H1 (cell line): ENCODE measurements around the gene GALT. TPM values are rescaled to one million over a fixed set of nuclear protein-coding genes. Genes with fewer than 3 reads are reported as not detected.

Experiments
- CTCF ChIA-PET: fragments of 300-600 bp; sonication (Branson Sonifier 250); formaldehyde crosslinking; loops from one replicate; lab custom pipeline; 2021; ENCODE audit not compliant: partially characterized antibody; lab: Charles Lee
- POLR2A ChIA-PET: fragments of 300-600 bp; sonication (Branson Sonifier 250); formaldehyde crosslinking; loops from one replicate; lab custom pipeline; 2021; ENCODE audit warnings: inconsistent platforms; ENCODE audit not compliant: partially characterized antibody; lab: Charles Lee
- DNase-seq, 2 experiments: peaks; one replicate each; pipeline versions ENCODE4 v3.0.0 to v3.0.0-alpha.2; 2010 to 2022; ENCODE audit warnings: low spot score in 2 of 2, low read depth in 1 of 2, mixed read lengths in 1 of 2
- FAIRE-seq: peaks from 2 replicates; lab custom pipeline; 2011; peaks lifted over from hg19 to GRCh38; lab: Jason Lieb, UNC
- H2AFZ ChIP-seq: 2 replicates; pipeline ENCODE4 v1.8.1; 2012; ENCODE audit warnings: low read length, inconsistent platforms
- H2AK5ac ChIP-seq: 2 replicates; pipeline ENCODE4 v1.6.1; 2013; ENCODE audit warnings: low read depth, low read length
- H2BK120ac ChIP-seq: replicated peaks from 2 replicates; pipeline ENCODE3; 2013; ENCODE audit warnings: low read depth, low read length, inconsistent platforms
- H2BK12ac ChIP-seq: 2 replicates; pipeline ENCODE4 v1.6.1; 2013; ENCODE audit warnings: low read depth, low read length
- H2BK15ac ChIP-seq: 2 replicates; pipeline ENCODE4 v1.6.1; 2013; ENCODE audit warnings: low read length
- H2BK20ac ChIP-seq: 2 replicates; pipeline ENCODE4 v1.6.1; 2013; ENCODE audit warnings: low read length
- H2BK5ac ChIP-seq: 2 replicates; pipeline ENCODE4 v1.6.1; 2013; ENCODE audit warnings: low read depth, low read length
- H3K14ac ChIP-seq: 2 replicates; pipeline ENCODE4 v1.6.1; 2013; ENCODE audit warnings: inconsistent platforms; ENCODE audit not compliant: insufficient read length
- H3K18ac ChIP-seq: 2 replicates; pipeline ENCODE4 v1.6.1; 2013; ENCODE audit warnings: low read length; ENCODE audit errors: extremely low read depth
- H3K23ac ChIP-seq: 2 replicates; pipeline ENCODE4 v1.6.1; 2013; ENCODE audit warnings: inconsistent platforms; ENCODE audit not compliant: insufficient read length
- H3K23me2 ChIP-seq: 2 replicates; pipeline ENCODE4 v1.6.1; 2013; ENCODE audit warnings: low read depth, low read length
- H3K27ac ChIP-seq: 2 replicates; pipeline ENCODE4 v1.6.1; 2011; ENCODE audit warnings: low read depth, low read length, inconsistent platforms
- H3K27me3 ChIP-seq, 4 experiments: replicated peaks in 1 of 4; 1 replicate in 1 of 4; 2 replicates in 3 of 4; pipeline versions ENCODE4 v1.6.1 to v1.8.1; 2011 to 2013; ENCODE audit warnings: low read length in 3 of 4, mild to moderate bottlenecking in 3 of 4, inconsistent platforms in 2 of 4, mixed read lengths in 2 of 4, moderate library complexity in 1 of 4; ENCODE audit not compliant: control insufficient read depth in 3 of 4, insufficient read depth in 3 of 4; ENCODE audit errors: extremely low read depth in 1 of 4
- H3K36me3 ChIP-seq, 4 experiments: 2 replicates each; pipeline versions ENCODE4 v1.6.1 to v1.8.1; 2011 to 2013; ENCODE audit warnings: mild to moderate bottlenecking in 4 of 4, low read length in 3 of 4, moderate library complexity in 2 of 4, control low read depth in 1 of 4, inconsistent platforms in 1 of 4; ENCODE audit not compliant: insufficient read depth in 4 of 4, control insufficient read depth in 2 of 4
- H3K4ac ChIP-seq: replicated peaks from 2 replicates; pipeline ENCODE3; 2013; ENCODE audit warnings: low read length, low read depth, mixed read lengths, inconsistent platforms; ENCODE audit not compliant: insufficient read length
- H3K4me1 ChIP-seq, 4 experiments: replicated peaks in 1 of 4; 1 replicate in 1 of 4; 2 replicates in 3 of 4; pipeline versions ENCODE4 v1.6.1 to v1.8.1; 2011 to 2013; ENCODE audit warnings: low read length in 3 of 4, inconsistent platforms in 2 of 4, mixed read lengths in 1 of 4; ENCODE audit not compliant: insufficient read depth in 4 of 4, control insufficient read depth in 3 of 4
- H3K4me2 ChIP-seq, 2 experiments: 2 replicates each; pipeline versions ENCODE4 v1.6.1 to v1.8.1; 2011 to 2013; ENCODE audit warnings: low read depth in 2 of 2, low read length in 2 of 2, control low read depth in 1 of 2, inconsistent platforms in 1 of 2, mild to moderate bottlenecking in 1 of 2; ENCODE audit not compliant: insufficient read depth in 1 of 2
- H3K4me3 ChIP-seq, 4 experiments: fragments of 200-600, 300-600 bp in 1 of 4; sonication (generic), shearing (Covaris generic), sonication (Bioruptor Twin) in 1 of 4; 2 replicates each; pipeline versions ENCODE4 v1.5.1 to v1.8.1; 2011 to 2016; ENCODE audit warnings: low read length in 4 of 4, low read depth in 3 of 4, control low read depth in 2 of 4, inconsistent platforms in 2 of 4, mild to moderate bottlenecking in 2 of 4, mixed read lengths in 1 of 4, moderate library complexity in 1 of 4; ENCODE audit not compliant: insufficient read depth in 2 of 4; ENCODE audit errors: extremely low read depth in 1 of 4
- H3K56ac ChIP-seq: replicated peaks from 2 replicates; pipeline ENCODE3; 2013; ENCODE audit warnings: low read depth, mild to moderate bottlenecking, mixed read lengths, low read length, inconsistent platforms; ENCODE audit not compliant: insufficient read length
- H3K79me1 ChIP-seq: 2 replicates; pipeline ENCODE4 v1.6.1; 2013; ENCODE audit warnings: low read depth, low read length, control low read depth
- H3K79me2 ChIP-seq, 2 experiments: 2 replicates each; pipeline versions ENCODE4 v1.6.1 to v1.8.1; 2012 to 2013; ENCODE audit warnings: low read length in 2 of 2, mild to moderate bottlenecking in 2 of 2, inconsistent platforms in 1 of 2; ENCODE audit not compliant: insufficient read depth in 2 of 2, control insufficient read depth in 1 of 2
- H3K9ac ChIP-seq, 4 experiments: replicated peaks in 1 of 4; 1 replicate in 1 of 4; 2 replicates in 3 of 4; pipeline versions ENCODE4 v1.6.1 to v1.8.1; 2011 to 2013; ENCODE audit warnings: low read depth in 3 of 4, low read length in 3 of 4, control low read depth in 2 of 4, mild to moderate bottlenecking in 2 of 4, moderate library complexity in 2 of 4, inconsistent platforms in 1 of 4; ENCODE audit errors: extremely low read depth in 1 of 4
- H3K9me3 ChIP-seq, 2 experiments: 2 replicates each; pipeline versions ENCODE4 v1.6.1 to v1.8.1; 2012 to 2013; ENCODE audit warnings: mild to moderate bottlenecking in 2 of 2, moderate library complexity in 2 of 2, control low read depth in 1 of 2, inconsistent platforms in 1 of 2, low read depth in 1 of 2, low read length in 1 of 2, mixed read lengths in 1 of 2; ENCODE audit not compliant: insufficient read depth in 2 of 2
- H4K20me1 ChIP-seq, 2 experiments: replicated peaks in 1 of 2; 2 replicates each; pipeline versions ENCODE3 to v1.8.1; 2011 to 2013; ENCODE audit warnings: inconsistent platforms in 2 of 2, low read length in 2 of 2, mild to moderate bottlenecking in 1 of 2; ENCODE audit not compliant: insufficient read depth in 2 of 2, control insufficient read depth in 1 of 2
- H4K5ac ChIP-seq: 2 replicates; pipeline ENCODE4 v1.6.1; 2013; ENCODE audit warnings: low read length, low read depth, mixed read lengths, inconsistent platforms; ENCODE audit not compliant: insufficient read length
- H4K8ac ChIP-seq: 2 replicates; pipeline ENCODE4 v1.8.0; 2013; ENCODE audit warnings: mild to moderate bottlenecking, moderate library complexity, low read length, inconsistent platforms; ENCODE audit not compliant: insufficient read depth; ENCODE audit errors: extremely low read depth
- H4K91ac ChIP-seq: replicated peaks from 2 replicates; pipeline ENCODE3; 2013; ENCODE audit warnings: low read length, mixed read lengths, inconsistent platforms; ENCODE audit not compliant: insufficient read length
- ATF2 ChIP-seq: IDR thresholded peaks from 2 replicates; pipeline ENCODE4 v1.6.1; 2012; ENCODE audit warnings: low read length, inconsistent platforms
- CBX5 ChIP-seq: fragments of 300-800, 300-1000 bp; sonication (generic); IDR thresholded peaks from 2 replicates; pipeline ENCODE4 v1.7.1; 2016; ENCODE audit warnings: antibody characterized with exemption, low read length, low read depth
- CTBP2 ChIP-seq: IDR thresholded peaks from 2 replicates; pipeline ENCODE4 v1.7.0; 2011; ENCODE audit warnings: borderline replicate concordance, mild to moderate bottlenecking, moderate library complexity, mixed read lengths, low read length; ENCODE audit not compliant: insufficient read depth, insufficient read length
- JUN ChIP-seq: IDR thresholded peaks from 2 replicates; pipeline ENCODE4 v1.6.1; 2011; ENCODE audit warnings: low read depth, mild to moderate bottlenecking, improper control_type of control experiment, low read length
- JUND ChIP-seq: IDR thresholded peaks from 2 replicates; pipeline ENCODE4 v1.6.1; 2011; ENCODE audit warnings: mild to moderate bottlenecking, improper control_type of control experiment, low read length
- MAFK ChIP-seq: IDR thresholded peaks from 2 replicates; pipeline ENCODE4 v1.6.1; 2012; ENCODE audit warnings: low read depth, mild to moderate bottlenecking, improper control_type of control experiment, low read length
- PHF8 ChIP-seq: fragments of 200-600 bp; sonication (generic); conservative IDR thresholded peaks from 2 replicates; pipeline ENCODE4 v1.7.1; 2012; ENCODE audit warnings: low read depth, mild to moderate bottlenecking, inconsistent platforms, low read length, moderate library complexity
- POLR2AphosphoS5 ChIP-seq: IDR thresholded peaks from 2 replicates; pipeline ENCODE4 v1.6.1; 2011; ENCODE audit warnings: low read depth, low read length
- RNF2 ChIP-seq: fragments of 200-900, 300-1000 bp; sonication (generic); IDR thresholded peaks from 2 replicates; pipeline ENCODE4 v1.7.1; 2016; ENCODE audit warnings: borderline replicate concordance, low read depth, mild to moderate bottlenecking, antibody characterized with exemption, low read length; ENCODE audit not compliant: poor library complexity, severe bottlenecking; ENCODE audit errors: missing control alignments
- TAF7 ChIP-seq: optimal IDR thresholded peaks from 2 replicates; pipeline ENCODE3; 2011; ENCODE audit warnings: low read depth, mild to moderate bottlenecking, inconsistent platforms, low read length, moderate library complexity, borderline replicate concordance
- TBP ChIP-seq: IDR thresholded peaks from 2 replicates; pipeline ENCODE4 v1.6.1; 2011; ENCODE audit warnings: low read depth, low read length, improper control_type of control experiment
- ZNF274 ChIP-seq: IDR thresholded peaks from 2 replicates; pipeline ENCODE4 v1.7.0; 2012; ENCODE audit warnings: low read length, borderline replicate concordance; ENCODE audit errors: extremely low read depth
- WGBS, 2 experiments: shearing (Covaris generic) in 1 of 2; methylation state at CpG; one replicate each; pipeline versions ENCODE4 v1.1.6 to v1.1.7; 2013 to 2015; ENCODE audit warnings: low lambda C conversion rate in 2 of 2, mixed read lengths in 2 of 2, inconsistent platforms in 1 of 2, low coverage in 1 of 2, missing lambda C conversion rate in 1 of 2; ENCODE audit not compliant: insufficient replicate concordance in 2 of 2, insufficient coverage in 1 of 2, insufficient read length in 1 of 2; ENCODE audit errors: extremely low coverage in 1 of 2, missing lambda C conversion rate in 1 of 2; 5-methylcytosine and 5-hydroxymethylcytosine counted together
- polyA plus RNA-seq, 7 experiments: library from polyadenylated mRNA; depleted of rRNA in 3 of 7; stranded (reverse) in 5 of 7; unstranded in 2 of 7; fragments of >200 nt in 5 of 7; fragments of 200-250 nt in 2 of 7; gene quantifications; 1 replicate in 5 of 7; 2 replicates in 1 of 7; 4 replicates in 1 of 7; pipeline versions ENCODE4 v1.2.1 to v1.2.3, GENCODE V29; 2011 to 2013; ENCODE audit warnings: missing spikeins in 2 of 7, mixed read lengths in 2 of 7
- total RNA-seq: library from RNA; stranded (reverse); fragmentation: NEBNext Ultra II Directional; extraction: Animal tissue kit (Norgen Biotek cat#: 25700); gene quantifications from 2 replicates; pipeline ENCODE4 v1.2.1, GENCODE V29; 2021

GALT gene
- total and polyA plus RNA-seq, 2 of the 8 experiments (the other 6 are each of a cell fraction or from before 2014, with no cell fraction given) = 21.9 to 50.6 TPM

GRCh38 chr9:34689116-34689470 lies 42.6 kb downstream of the GALT start:
- no peaks in the 10 kb centered on the region for H3K9me3 ChIP-seq
- CTCF ChIA-PET = interaction anchor here (1.7 to 12.6 kb wide), 2 partner anchors 12 to 14 kb away, joined by 8 to 147 read pairs; no protein-coding TSS in a partner anchor
- no peaks in the 10 kb centered on the region for H3K79me2 ChIP-seq
- no peak overlapping the region for H2BK5ac ChIP-seq
- H2BK120ac ChIP-seq = no peak overlapping the region
- H3K14ac ChIP-seq = no peak overlapping the region
- H3K23ac ChIP-seq = no peak overlapping the region
- H4K91ac ChIP-seq = no peak overlapping the region
- no peak overlapping the region for H4K8ac ChIP-seq
- H3K79me1 ChIP-seq = no peaks in the 10 kb centered on the region
- H3K18ac ChIP-seq = no peak overlapping the region
- no peak overlapping the region for H2AFZ ChIP-seq
- H2BK12ac ChIP-seq = 0 out of 2 replicates have a peak overlapping the region, but pooled peaks have one; percentile 19
- H4K5ac ChIP-seq = no peak overlapping the region
- H3K27ac ChIP-seq = no peak overlapping the region
- no peak for FAIRE-seq
- H2BK20ac ChIP-seq = no peak overlapping the region
- H3K4me2 ChIP-seq = no peak overlapping the region
- no peaks in the 10 kb centered on the region for H4K20me1 ChIP-seq
- H2AK5ac ChIP-seq = no peak overlapping the region
- H3K4me3 ChIP-seq = no peak overlapping the region
- POLR2A ChIA-PET = no interaction called here
- DNase-seq = no peak
- H3K4ac ChIP-seq = no peak overlapping the region
- WGBS, 2 experiments = 86% methylated on average over 4 of the region's 4 CpGs; no CpG with 5 or more reads in 1 of the 2 experiments
- no peak overlapping the region for H2BK15ac ChIP-seq
- H3K36me3 ChIP-seq = no peaks in the 10 kb centered on the region
- H3K23me2 ChIP-seq = no peaks in the 10 kb centered on the region; the same call in 1 of the 2 replicates
- H3K56ac ChIP-seq = no peak overlapping the region
- H3K27me3 ChIP-seq = no peaks in the 10 kb centered on the region
- H3K4me1 ChIP-seq = peaks cover 0 to 3% (median 1%) of the 10 kb centered on the region in 4 experiments; a peak in 2 of 7 replicates
- no peak overlapping the region for H3K9ac ChIP-seq
- TF ChIP-seq MAFK (no peak), RNF2 (no peak), JUN (no peak), TAF7 (no peak), CBX5 (no peak), ZNF274 (no peak), TBP (no peak), ATF2 (no peak), PHF8 (no peak), CTBP2 (no peak), JUND (no peak), POLR2AphosphoS5 (no peak)
